Right atrium auricular region (tissue), 2 donors: ENCODE results near the gene CNTN5. TPM values are rescaled to one million over a fixed set of nuclear protein-coding genes. Genes with fewer than 3 reads are reported as not detected.

Source experiments
- DNase-seq: peaks from one replicate; pipeline ENCODE4 v3.0.0-alpha.2; 2019; ENCODE audit warnings: low spot score
- H3K27ac ChIP-seq, 2 donors: fragments of 200-600 bp; sonication (generic); 1 replicate in 1 of 2; 2 replicates in 1 of 2; pipeline ENCODE4 v1.5.1; 2016 to 2019
- H3K27me3 ChIP-seq, 2 donors: fragments of 200-600 bp; sonication (generic); one replicate each; pipeline versions ENCODE4 v1.5.1 to v1.6.0; 2017 to 2019
- H3K36me3 ChIP-seq: fragments of 200-600 bp; sonication (generic); one replicate; pipeline ENCODE4 v1.5.1; 2016
- H3K4me1 ChIP-seq, 2 donors: fragments of 200-600 bp; sonication (generic); one replicate each; pipeline versions ENCODE4 v1.5.1 to v1.6.0; 2017 to 2019
- H3K4me3 ChIP-seq, 2 donors: fragments of 200-600 bp; sonication (generic); 1 replicate in 1 of 2; 2 replicates in 1 of 2; pipeline ENCODE4 v1.5.1; 2017 to 2019; ENCODE audit warnings: mild to moderate bottlenecking in 1 of 2, moderate library complexity in 1 of 2
- H3K9me3 ChIP-seq, 2 donors: fragments of 200-600 bp; sonication (generic); one replicate each; pipeline ENCODE4 v1.5.1; 2019
- total RNA-seq, 2 donors: library from RNA; depleted of rRNA; stranded (reverse); fragments of >200 nt; gene quantifications; one replicate each; pipeline ENCODE4 v1.1.0, GENCODE V29; 2016
- TF ChIP-seq, protein P1 (sequence below), 2 donors: fragments of 200-600 bp; sonication (generic); IDR thresholded peaks; one replicate each; pipeline ENCODE4 v1.5.1; 2019; ENCODE audit warnings: antibody characterized with exemption in 2 of 2

The CNTN5 gene
- total RNA-seq, 2 donors from 2014 or later, result not detected

DNA sequence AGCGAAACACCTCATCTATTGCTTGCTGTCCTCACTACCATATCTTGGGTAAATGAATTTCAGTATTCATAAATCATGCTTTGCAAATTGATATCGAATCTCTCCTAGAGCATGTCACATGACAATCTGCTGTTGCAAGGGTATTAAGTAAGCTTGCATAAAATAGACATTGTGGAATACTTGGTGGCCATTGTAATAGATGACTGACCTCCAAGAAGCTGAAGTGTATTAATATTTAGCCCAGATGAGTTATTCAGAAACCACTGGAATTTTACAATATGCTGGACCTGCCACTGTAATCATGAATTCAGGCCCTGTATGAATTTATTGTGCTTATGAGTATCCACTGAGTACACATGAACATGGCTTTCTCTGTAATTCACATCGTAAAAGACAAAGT is 1376.7 kb downstream of the CNTN5 start:
- Histone ChIP-seq H3K4me1 (no peaks in the 10 kb centered on the region), H3K36me3 (no peaks in the 10 kb centered on the region), H3K27me3 (no peaks in the 10 kb centered on the region), H3K27ac (no peak overlapping the region), H3K9me3 (peaks cover 0 to 6% of the 10 kb centered on the region in 2 donors), H3K4me3 (no peak overlapping the region)
- TF ChIP-seq, protein P1, sequence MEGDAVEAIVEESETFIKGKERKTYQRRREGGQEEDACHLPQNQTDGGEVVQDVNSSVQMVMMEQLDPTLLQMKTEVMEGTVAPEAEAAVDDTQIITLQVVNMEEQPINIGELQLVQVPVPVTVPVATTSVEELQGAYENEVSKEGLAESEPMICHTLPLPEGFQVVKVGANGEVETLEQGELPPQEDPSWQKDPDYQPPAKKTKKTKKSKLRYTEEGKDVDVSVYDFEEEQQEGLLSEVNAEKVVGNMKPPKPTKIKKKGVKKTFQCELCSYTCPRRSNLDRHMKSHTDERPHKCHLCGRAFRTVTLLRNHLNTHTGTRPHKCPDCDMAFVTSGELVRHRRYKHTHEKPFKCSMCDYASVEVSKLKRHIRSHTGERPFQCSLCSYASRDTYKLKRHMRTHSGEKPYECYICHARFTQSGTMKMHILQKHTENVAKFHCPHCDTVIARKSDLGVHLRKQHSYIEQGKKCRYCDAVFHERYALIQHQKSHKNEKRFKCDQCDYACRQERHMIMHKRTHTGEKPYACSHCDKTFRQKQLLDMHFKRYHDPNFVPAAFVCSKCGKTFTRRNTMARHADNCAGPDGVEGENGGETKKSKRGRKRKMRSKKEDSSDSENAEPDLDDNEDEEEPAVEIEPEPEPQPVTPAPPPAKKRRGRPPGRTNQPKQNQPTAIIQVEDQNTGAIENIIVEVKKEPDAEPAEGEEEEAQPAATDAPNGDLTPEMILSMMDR (IDR thresholded peaks at IDR 0.05), result no peak
- no peak for DNase-seq

DNA sequence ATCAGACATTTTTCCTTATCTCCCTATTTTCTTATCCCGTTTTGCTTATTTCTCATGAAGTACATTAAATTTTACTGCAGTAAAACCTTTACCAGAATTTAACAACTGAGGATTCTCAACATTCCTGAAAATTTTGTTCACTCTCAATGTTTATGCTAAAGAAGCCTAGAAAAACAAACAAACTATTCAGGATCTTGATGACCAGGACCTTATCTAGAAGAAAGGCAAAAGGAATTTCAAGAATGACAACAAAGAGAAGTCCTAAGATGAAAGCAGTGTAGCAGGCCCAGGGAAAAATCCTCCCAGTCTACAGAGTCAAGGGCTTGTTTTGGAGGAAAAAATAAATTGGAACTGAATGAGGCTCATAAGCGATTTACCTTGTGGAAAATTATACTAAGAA is 1383.1 kb downstream of the CNTN5 start:
- no peaks in the 10 kb centered on the region for H3K36me3 ChIP-seq
- H3K9me3 ChIP-seq, result peaks cover 0 to 6% of the 10 kb centered on the region in 2 donors
- H3K4me1 ChIP-seq, result no peaks in the 10 kb centered on the region
- TF ChIP-seq, protein P1 (IDR thresholded peaks at IDR 0.05), result no peak
- no peak for DNase-seq
- no peak overlapping the region for H3K4me3 ChIP-seq
- no peak overlapping the region for H3K27ac ChIP-seq
- H3K27me3 ChIP-seq, result no peaks in the 10 kb centered on the region

DNA sequence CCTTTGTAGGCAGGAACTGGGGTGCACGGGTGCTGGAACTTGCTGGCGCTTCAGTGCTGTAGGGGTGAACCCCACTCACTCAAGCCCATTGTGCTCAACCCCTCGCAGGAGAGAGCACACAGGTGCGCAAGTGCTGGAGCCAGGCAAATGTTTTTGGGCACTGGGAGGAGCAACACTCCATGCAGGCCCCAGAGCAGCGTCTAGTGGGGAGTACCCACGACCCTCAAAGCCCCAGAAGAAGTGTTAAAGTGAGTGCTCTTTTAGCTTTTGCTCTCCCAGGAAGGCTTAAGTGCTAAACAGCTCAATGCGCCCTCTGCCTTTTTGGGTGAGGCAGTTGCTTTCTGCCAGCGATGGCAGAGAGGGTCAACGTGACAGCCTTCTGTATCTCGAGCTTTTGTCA is 1384.2 kb downstream of the CNTN5 start:
- DNase-seq, result no peak
- TF ChIP-seq, protein P1 (IDR thresholded peaks at IDR 0.05), result no peak
- no peaks in the 10 kb centered on the region for H3K36me3 ChIP-seq
- H3K4me3 ChIP-seq, result no peak overlapping the region
- H3K4me1 ChIP-seq, result no peaks in the 10 kb centered on the region
- H3K9me3 ChIP-seq, result peaks cover 0 to 6% of the 10 kb centered on the region in 2 donors
- no peaks in the 10 kb centered on the region for H3K27me3 ChIP-seq
- H3K27ac ChIP-seq, result no peak overlapping the region
